ENCODE data around the gene ZXDC.
A peak's percentile ranks its signal among the peaks of the same experiment; 100 is the strongest.

Gene ZXDC, protein sequence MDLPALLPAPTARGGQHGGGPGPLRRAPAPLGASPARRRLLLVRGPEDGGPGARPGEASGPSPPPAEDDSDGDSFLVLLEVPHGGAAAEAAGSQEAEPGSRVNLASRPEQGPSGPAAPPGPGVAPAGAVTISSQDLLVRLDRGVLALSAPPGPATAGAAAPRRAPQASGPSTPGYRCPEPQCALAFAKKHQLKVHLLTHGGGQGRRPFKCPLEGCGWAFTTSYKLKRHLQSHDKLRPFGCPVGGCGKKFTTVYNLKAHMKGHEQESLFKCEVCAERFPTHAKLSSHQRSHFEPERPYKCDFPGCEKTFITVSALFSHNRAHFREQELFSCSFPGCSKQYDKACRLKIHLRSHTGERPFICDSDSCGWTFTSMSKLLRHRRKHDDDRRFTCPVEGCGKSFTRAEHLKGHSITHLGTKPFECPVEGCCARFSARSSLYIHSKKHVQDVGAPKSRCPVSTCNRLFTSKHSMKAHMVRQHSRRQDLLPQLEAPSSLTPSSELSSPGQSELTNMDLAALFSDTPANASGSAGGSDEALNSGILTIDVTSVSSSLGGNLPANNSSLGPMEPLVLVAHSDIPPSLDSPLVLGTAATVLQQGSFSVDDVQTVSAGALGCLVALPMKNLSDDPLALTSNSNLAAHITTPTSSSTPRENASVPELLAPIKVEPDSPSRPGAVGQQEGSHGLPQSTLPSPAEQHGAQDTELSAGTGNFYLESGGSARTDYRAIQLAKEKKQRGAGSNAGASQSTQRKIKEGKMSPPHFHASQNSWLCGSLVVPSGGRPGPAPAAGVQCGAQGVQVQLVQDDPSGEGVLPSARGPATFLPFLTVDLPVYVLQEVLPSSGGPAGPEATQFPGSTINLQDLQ

DNA sequence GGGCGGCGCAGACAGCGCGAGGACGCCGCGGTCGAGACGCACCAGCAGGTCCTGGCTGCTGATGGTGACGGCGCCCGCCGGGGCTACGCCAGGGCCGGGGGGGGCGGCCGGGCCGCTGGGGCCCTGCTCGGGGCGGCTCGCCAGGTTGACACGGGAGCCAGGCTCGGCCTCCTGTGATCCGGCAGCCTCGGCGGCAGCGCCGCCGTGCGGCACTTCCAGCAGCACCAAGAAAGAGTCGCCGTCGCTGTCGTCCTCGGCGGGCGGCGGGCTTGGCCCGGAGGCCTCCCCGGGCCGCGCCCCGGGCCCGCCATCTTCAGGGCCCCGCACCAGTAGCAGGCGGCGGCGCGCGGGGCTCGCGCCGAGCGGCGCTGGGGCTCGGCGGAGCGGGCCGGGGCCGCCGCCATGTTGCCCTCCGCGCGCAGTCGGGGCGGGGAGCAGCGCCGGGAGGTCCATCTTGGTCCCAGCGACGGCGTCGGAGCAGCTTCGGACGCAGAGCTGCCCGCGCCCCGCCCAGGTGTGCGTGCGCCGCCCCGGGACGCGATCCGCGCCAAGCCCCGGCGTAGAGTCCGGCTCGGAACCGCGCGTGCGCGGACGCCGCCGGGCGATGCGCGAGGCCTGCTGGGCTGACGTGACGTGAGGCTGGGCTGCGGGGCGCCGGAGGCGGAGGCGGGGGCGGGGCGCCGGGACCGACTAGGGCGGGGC, at the start of gene ZXDC:
TSS of gene ZXDC (minus strand) at position 479 of the 702 bp plus-strand sequence. CDS start at position 453, 26 bp downstream.
- DNase-seq (ENCODE audit: low spot score in 2 of 2) (peak; percentile 89 to 90), ATAC-seq (peak; percentile 90)
- H3K4me1 Mint-ChIP-seq: peaks cover 33% of the 10 kb centered on the region
- peak within 1 kb of the TSS; percentile 80 for H3K27ac Mint-ChIP-seq
- peak within 1 kb of the TSS; percentile 80 for H3K4me3 Mint-ChIP-seq
- peaks cover 38% of the 10 kb centered on the region for H3K36me3 Mint-ChIP-seq
- H3K9me3 Mint-ChIP-seq: no peaks in the 10 kb centered on the region

DNA sequence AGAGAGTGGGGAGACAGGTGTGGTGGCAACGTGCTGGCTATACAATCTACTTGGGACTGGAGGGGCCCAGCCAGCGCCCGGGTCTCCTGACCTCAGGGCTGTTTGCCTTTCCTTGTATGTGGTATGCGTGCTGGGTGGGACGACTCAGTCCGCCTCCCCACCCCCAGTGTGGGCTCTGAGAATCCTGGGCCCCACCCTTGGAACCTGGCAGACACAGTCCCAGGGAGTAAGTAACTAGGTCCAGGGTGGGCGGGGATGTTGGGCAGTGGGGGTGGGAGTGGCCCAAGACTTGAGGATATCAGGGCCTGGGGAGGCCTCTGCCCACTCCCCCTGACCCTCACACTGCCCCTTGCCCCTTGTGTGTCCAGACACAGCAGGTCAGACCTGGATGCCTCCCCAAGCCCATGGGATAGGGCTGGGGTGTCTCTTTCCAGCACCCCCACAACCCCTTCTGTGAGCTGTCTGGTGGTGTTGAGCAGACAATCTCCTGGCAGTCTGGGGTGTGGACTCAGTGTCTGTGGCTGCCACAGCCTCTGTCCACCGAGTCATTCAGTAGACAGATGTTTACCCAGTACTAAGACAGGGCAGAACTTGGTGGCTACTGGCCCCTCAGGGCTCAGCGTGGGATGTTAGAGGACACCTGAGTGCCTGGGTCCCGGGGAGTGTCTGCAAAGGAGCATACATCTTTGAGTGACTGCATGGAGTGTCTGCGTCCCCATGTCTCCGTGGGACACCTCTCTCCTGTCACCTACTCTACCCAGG, 49.6 kb upstream of the ZXDC start:
- no peaks in the 10 kb centered on the region for H3K36me3 Mint-ChIP-seq
- no peaks in the 10 kb centered on the region for H3K9me3 Mint-ChIP-seq
- H3K4me3 Mint-ChIP-seq: no peak overlapping the region
- DNase-seq (ENCODE audit: low spot score in 2 of 2) (no peak), ATAC-seq (no peak)
- no peak overlapping the region for H3K27ac Mint-ChIP-seq
- peaks cover 4% of the 10 kb centered on the region for H3K4me1 Mint-ChIP-seq

DNA sequence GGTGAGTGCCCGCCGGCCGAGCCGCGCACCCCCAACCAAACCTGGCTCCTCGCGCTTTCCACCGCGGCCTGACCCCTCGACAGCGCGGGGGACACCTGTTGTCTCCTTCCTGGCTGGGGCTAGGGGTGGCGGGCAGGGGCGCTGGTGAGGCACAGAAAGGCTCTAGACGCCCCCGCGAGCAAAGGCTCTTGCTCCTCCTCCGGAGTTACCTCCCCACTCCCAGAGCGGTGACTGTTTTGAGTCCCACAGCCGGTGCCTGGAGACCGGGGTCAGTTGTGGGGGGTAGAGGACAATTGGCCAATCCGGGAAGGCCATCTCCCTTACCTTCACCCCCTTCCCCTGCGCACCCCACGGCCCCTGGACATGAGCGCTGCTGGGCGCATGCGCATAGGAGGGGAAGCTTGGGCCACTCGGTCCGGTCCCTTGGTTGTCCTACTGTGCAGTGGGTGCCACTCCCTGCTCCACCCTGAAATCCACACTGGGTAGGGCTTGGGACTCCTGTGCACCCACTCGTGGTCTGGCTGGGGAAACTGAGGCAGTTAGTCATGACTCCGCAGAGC, 48.8 kb upstream of the ZXDC start:
- no peaks in the 10 kb centered on the region for H3K36me3 Mint-ChIP-seq
- ATAC-seq: no peak
- H3K27ac Mint-ChIP-seq: no peak overlapping the region
- peaks cover 4% of the 10 kb centered on the region for H3K4me1 Mint-ChIP-seq
- H3K9me3 Mint-ChIP-seq: no peaks in the 10 kb centered on the region
- no peak for DNase-seq (ENCODE audit: low spot score in 2 of 2)
- no peak overlapping the region for H3K4me3 Mint-ChIP-seq

DNA sequence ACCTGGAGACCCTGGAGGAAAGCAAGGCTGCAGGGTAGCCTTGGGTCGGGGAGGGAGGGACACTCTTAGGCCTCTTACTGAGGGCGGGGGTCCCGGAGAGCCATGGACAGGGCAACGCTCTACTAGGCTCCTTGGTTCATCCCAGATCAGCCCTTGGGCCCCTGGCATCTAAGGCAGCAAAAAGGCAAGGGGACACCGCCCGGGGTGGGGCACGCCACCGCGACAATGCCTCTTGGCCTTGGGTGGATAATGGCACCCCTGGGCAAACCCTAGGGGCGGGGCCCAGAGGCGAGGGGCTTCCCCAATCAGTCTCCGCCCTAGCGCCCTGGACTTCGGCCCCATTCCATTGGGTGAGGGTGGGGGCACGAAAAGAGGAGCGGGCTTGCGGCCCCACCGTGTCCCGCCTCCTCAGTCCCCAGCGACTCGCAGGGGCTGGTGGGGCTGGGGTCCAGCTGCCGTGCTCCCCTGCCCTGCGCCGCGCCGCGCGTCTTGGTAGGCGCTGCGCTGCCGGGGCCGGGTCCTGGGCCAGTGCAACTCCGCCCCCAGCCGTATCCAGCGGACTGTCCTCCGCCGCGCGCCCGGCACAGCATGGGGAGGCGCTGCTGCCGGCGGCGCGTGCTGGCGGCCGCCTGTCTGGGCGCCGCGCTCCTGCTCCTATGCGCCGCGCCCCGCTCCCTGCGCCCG, 48.2 kb upstream of the ZXDC start, which contains the start of gene CHST13:
TSS of gene CHST13 (plus strand) at position 411 of the 684 bp plus-strand sequence. CDS start at position 589, 178 bp downstream.
- H3K27ac Mint-ChIP-seq: no peak within 1 kb of the TSS
- no peak within 1 kb of the TSS for H3K4me3 Mint-ChIP-seq
- DNase-seq (ENCODE audit: low spot score in 2 of 2): no peak

DNA sequence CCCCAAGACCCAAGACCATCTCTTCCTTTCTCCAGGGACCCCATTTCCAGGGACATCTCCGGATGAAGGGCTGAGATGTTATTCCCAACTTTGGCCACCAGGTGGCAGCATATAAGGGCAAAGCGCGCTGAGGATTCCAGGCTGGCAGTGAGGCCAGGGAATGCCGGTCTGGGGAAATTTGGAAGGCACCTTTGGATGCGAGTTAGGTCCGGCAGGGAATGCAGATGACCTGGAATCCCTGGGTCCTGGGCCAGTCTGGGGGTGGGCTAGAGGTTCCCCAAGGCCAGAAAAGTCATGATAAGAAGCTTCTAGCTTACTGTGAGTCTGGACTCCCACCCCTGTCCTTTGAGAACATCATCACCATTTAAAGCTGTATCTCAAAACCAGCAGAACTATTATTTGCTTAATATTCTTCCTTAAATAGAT, 46.7 kb upstream of the ZXDC start:
- H3K4me3 Mint-ChIP-seq: no peak overlapping the region
- H3K9me3 Mint-ChIP-seq: no peaks in the 10 kb centered on the region

More for the DNA sequence above, 48.2 kb upstream of the ZXDC start, which contains the start of gene CHST13:
- Mint-ChIP-seq H3K4me1 (peaks cover 4% of the 10 kb centered on the region), H3K9me3 (no peaks in the 10 kb centered on the region), H3K36me3 (no peaks in the 10 kb centered on the region)
- ATAC-seq: peak; percentile 29

DNA sequence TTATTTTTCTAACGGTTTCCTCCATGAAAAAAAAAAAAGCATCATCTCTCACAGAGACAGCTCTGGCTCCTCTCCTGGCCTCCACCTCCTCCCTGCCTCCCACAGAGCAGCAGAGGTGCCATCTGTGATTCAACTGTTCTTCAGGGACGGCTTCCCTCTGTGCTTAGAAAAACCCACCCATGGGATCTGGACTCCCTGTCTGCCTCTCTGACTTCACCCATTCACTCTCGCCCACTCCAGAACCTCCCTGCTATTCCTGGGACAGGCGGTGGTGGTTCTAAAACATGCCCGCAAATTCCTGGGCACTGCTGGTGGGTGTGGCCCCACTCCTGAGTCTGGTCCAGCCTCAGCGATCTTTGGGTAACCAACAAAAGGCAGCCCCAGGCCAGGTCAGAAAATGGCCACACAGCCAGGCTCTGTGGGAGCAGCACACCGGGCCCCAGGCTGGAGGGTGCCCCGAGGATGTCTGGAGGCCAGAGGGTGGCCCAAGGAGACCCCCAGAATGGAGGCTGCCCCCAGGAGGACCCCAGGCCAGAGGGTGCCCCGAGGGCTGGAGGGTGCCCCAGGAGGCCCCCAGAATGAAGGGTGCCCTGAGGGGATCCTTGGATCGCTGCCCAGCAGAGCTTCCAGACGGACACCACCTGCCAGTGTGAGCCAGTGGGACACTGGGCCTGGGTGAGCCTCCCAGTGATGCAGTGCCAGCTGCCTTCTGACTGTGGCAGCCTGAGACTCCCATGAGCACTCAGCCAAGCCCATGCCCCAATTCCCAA, 45.6 kb upstream of the ZXDC start:
- H3K9me3 Mint-ChIP-seq: no peaks in the 10 kb centered on the region
- H3K4me3 Mint-ChIP-seq: no peak overlapping the region
- no peak overlapping the region for H3K27ac Mint-ChIP-seq
- no peak for ATAC-seq
- H3K36me3 Mint-ChIP-seq: no peaks in the 10 kb centered on the region
- H3K4me1 Mint-ChIP-seq: peaks cover 4% of the 10 kb centered on the region
- DNase-seq (ENCODE audit: low spot score in 2 of 2): no peak

More for the DNA sequence above, 46.7 kb upstream of the ZXDC start:
- no peak for ATAC-seq
- Mint-ChIP-seq H3K27ac (no peak overlapping the region), H3K4me1 (peaks cover 4% of the 10 kb centered on the region), H3K36me3 (no peaks in the 10 kb centered on the region)
- peak; percentile 44 to 69 for DNase-seq (ENCODE audit: low spot score in 2 of 2)

DNA sequence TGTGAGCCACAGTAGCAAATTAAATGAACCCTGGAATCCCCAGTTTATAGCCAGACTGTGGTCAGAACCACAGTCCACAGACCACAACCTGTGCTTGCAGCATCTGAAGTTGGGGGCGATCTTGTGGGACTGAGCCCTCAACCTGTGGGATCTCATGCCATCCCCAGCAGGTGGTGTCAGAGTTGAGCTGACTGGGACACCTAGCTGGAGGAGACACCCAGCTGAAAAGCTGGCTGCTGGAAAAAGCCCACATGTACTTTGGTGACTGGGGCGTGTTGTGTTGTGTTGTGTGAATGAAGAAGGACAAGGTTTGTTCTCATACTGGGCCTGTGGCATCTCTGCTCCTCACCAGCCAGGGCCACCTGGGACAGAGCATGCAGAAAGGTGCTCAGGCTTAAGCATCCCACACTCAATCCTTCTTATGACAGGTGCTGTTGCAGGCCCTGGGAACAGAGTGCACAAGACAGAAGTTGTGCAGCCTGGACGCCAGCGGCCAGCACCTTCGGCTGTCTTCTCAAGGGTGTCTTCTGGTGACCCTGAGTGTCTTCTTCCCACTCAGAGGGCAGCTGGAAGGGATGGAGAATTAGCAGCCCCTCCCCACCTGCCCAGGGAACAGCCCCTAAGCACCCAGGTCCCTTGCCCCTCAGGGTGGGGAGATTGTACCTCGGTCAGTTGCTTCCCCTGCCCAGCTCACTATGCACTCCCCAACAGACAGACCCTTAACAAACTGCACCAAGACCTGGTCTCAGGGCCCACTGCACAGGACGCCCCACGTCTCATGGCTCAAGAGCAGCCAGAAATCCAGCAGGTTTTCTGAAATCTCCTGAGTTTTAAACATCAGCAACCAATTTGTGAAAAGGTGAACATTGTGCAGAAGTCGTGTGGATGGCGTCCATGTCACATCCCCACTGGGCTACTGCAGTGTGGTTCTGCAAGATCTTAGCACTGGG, 44.1 kb upstream of the ZXDC start:
- Mint-ChIP-seq H3K36me3 (no peaks in the 10 kb centered on the region), H3K9me3 (no peaks in the 10 kb centered on the region), H3K4me3 (no peak overlapping the region), H3K4me1 (peaks cover 4% of the 10 kb centered on the region), H3K27ac (no peak overlapping the region)
- DNase-seq (ENCODE audit: low spot score in 2 of 2) (no peak), ATAC-seq (no peak)

DNA sequence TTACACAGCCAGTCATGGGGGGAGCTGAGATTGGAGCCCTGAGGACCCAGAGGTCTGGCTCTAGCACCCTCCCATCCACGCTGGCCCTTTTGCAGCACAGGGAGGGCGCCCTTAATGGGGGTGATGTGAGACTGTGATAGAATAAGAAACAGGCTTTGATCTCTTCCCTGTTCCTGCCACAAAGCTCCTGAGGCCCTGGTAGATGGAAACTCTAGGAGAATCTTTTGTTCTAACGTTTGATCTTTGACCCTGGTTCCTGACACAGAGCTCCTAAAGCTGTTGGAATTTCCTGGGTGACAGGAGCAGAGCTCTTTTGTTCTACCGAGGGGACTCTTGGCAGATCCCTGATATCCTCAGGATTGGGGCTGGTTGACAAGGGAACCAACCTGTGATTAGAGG, 43.1 kb upstream of the ZXDC start:
- no peak for DNase-seq (ENCODE audit: low spot score in 2 of 2)
- Mint-ChIP-seq H3K4me1 (peaks cover 4% of the 10 kb centered on the region), H3K27ac (no peak overlapping the region), H3K4me3 (no peak overlapping the region), H3K9me3 (no peaks in the 10 kb centered on the region), H3K36me3 (no peaks in the 10 kb centered on the region)
- no peak for ATAC-seq

DNA sequence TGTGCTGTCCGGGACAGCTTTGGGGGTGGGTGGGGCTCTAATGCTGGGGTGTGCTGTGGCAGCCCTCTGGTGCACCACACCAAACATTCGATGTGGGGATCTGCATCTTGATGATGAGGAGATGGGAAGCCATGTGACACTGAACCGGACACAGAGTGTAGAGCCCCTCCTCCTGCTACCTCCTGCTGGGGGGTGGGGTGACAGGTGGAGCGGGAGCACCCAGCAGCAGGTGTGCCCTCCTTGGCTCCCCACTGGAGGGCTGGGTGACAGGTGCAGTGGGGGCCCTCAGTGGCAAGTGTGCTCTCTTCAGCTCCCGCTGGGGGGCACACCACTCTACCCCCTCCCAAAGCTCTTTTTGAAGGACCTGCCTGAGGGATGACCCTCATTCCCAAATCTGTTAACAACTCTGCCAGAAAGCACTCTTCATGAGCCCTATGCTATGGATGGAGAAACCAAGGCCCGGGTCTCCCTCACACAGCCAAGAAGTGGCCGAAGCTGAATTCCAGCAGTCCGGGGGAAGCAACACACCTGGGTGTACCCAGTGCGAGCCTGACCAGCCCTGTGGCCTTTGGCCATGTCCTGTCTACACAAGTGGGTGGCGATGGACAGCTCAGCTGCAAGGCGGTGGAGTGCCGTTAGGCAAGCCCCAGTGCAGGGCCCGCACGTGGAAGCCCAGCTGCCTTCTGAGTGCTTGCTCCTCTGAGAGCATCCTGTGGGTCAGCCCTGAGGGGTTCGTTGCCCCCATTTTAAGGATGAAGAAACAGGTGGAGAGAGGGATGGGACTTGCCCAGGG, 42.5 kb upstream of the ZXDC start:
- Mint-ChIP-seq H3K9me3 (no peaks in the 10 kb centered on the region), H3K4me1 (peaks cover 4% of the 10 kb centered on the region), H3K4me3 (no peak overlapping the region), H3K27ac (no peak overlapping the region), H3K36me3 (no peaks in the 10 kb centered on the region)
- no peak for ATAC-seq
- DNase-seq (ENCODE audit: low spot score in 2 of 2): no peak

DNA sequence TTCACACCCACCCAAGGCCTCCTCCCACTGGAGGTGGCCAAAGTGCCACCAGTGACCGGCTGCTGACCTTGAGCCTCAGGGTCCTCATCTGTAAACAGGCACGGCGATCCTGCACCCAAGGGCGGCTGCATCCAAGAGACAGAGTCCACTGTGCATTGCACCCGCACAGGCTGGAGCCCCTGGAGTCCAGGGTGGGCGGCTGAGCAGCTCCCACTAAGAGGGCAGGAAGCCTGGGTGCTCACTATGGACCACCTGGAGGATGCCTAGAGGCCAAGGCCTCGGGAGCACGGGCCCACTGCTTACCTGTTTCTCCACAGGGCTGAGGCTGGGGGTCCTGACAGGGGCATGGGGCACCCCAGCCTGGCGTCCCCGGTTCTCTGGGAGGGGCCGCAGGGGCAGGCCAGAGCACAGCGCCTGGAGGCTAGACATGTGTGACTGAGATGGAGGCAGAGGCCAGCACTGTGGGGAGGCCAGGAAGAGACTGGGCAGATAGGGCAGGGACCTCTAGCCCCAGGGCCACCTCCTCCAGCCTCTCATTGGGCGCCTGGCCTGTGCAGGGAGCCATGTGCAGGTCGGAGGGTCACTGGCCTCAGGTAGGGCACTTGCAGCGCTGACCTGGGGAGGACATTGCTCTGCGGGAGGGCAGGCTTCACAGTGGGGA, 41.7 kb upstream of the ZXDC start, which contains the start of gene UROC1:
TSS of gene UROC1 (minus strand) at position 483 of the 661 bp plus-strand sequence. CDS start at position 429, 54 bp downstream.
- peaks cover 4% of the 10 kb centered on the region for H3K4me1 Mint-ChIP-seq
- H3K36me3 Mint-ChIP-seq: no peaks in the 10 kb centered on the region
- no peak for DNase-seq (ENCODE audit: low spot score in 2 of 2)
- H3K27ac Mint-ChIP-seq: no peak within 1 kb of the TSS
- no peak within 1 kb of the TSS for H3K4me3 Mint-ChIP-seq
- no peaks in the 10 kb centered on the region for H3K9me3 Mint-ChIP-seq
- ATAC-seq: no peak

DNA sequence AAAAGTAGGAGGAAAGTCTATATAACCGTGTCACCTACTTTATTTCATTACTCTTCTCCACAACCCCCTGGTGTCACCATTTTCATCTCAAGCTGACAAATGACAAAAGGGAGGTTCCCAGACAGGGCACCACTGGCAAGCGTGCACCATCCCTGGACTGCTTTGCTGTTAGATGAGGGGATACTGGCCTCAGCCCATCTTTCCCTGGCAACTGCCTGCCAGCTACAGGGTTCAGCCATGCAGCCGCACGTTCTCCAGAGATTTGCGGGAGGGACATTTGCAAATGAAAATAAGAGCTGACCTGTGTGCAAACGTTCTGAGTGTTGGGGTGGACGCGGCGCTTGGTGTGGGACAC, 41.2 kb upstream of the ZXDC start:
- ATAC-seq (no peak), DNase-seq (ENCODE audit: low spot score in 2 of 2) (no peak)
- Mint-ChIP-seq H3K36me3 (no peaks in the 10 kb centered on the region), H3K4me1 (peaks cover under 1% of the 10 kb centered on the region), H3K27ac (no peak overlapping the region), H3K4me3 (no peak overlapping the region), H3K9me3 (no peaks in the 10 kb centered on the region)
